AG08396 (cell line): ENCODE measurements around the gene ROBO4.

Source experiments
- DNase-seq: peaks from one replicate; pipeline ENCODE4 v3.0.0; 2012; ENCODE audit warnings: low spot score, mixed read lengths

The ROBO4 gene

GRCh38 chr11:124872741-124873140 is 24.9 kb downstream of the ROBO4 start:
- DNase-seq, result no peak

GRCh38 chr11:124872280-124872679 is 25.4 kb downstream of the ROBO4 start:
- no peak for DNase-seq

- DNase-seq, result no peak
Measured at GRCh38 chr11:124870430-124870829, 27.2 kb downstream of the ROBO4 start.

- DNase-seq, result no peak
Measured at GRCh38 chr11:124869856-124870387, 27.7 kb downstream of the ROBO4 start.

GRCh38 chr11:124869331-124869730 is 28.3 kb downstream of the ROBO4 start:
- no peak for DNase-seq

- no peak for DNase-seq
Measured at GRCh38 chr11:124868331-124869274, 29.1 kb downstream of the ROBO4 start.

- DNase-seq, result peak; percentile 77
Measured at GRCh38 chr11:124867700-124868099, 30.0 kb downstream of the ROBO4 start.

- peak; percentile 84 for DNase-seq
Measured at GRCh38 chr11:124865902-124866851, 31.5 kb downstream of the ROBO4 start.

- no peak for DNase-seq
Measured at GRCh38 chr11:124865181-124865901, 32.3 kb downstream of the ROBO4 start, which contains the start of gene ROBO3. ROBO3 (plus strand) TSS chr11:124865432; CDS start chr11:124865578, 146 bp downstream.

GRCh38 chr11:124864892-124865180 is 32.8 kb downstream of the ROBO4 start:
- no peak for DNase-seq

GRCh38 chr11:124864176-124864891 is 33.3 kb downstream of the ROBO4 start:
- no peak for DNase-seq

- no peak for DNase-seq
Measured at GRCh38 chr11:124863826-124864165, 33.9 kb downstream of the ROBO4 start.

GRCh38 chr11:124863137-124863825 is 34.4 kb downstream of the ROBO4 start:
- DNase-seq, result peak; percentile 77

GRCh38 chr11:124861670-124862069 is 36.0 kb downstream of the ROBO4 start:
- DNase-seq, result no peak

- DNase-seq, result no peak
Measured at GRCh38 chr11:124859171-124859570, 38.5 kb downstream of the ROBO4 start.

GRCh38 chr11:124846070-124846673 is 51.5 kb downstream of the ROBO4 start:
- no peak for DNase-seq

GRCh38 chr11:124844664-124845079 is 53.0 kb downstream of the ROBO4 start:
- DNase-seq, result no peak

GRCh38 chr11:124843616-124843910 is 54.1 kb downstream of the ROBO4 start:
- DNase-seq, result no peak

- DNase-seq, result no peak
Measured at GRCh38 chr11:124842305-124842704, 55.4 kb downstream of the ROBO4 start.

- no peak for DNase-seq
Measured at GRCh38 chr11:124841840-124842239, 55.8 kb downstream of the ROBO4 start.
